HepG2 (cell line): Measurements from ENCODE around the gene ADAMTS16.

Experiments
- EP300 ChIP-seq, 3 experiments: sonication (generic) in 1 of 3; formaldehyde crosslinking in 1 of 3; IDR thresholded peaks; 2 replicates each; pipeline versions ENCODE4 v1.5.1 to v1.6.1; 2011 to 2020; ENCODE audit warnings: low read depth in 2 of 3, low read length in 2 of 3, borderline replicate concordance in 1 of 3, improper control_type of control experiment in 1 of 3, mild to moderate bottlenecking in 1 of 3, missing genetic modification reagents in 1 of 3, moderate library complexity in 1 of 3
- ETV6 ChIP-seq: sonication (generic); formaldehyde crosslinking; conservative IDR thresholded peaks from 2 replicates; pipeline ENCODE4 v1.4.0; 2020; ENCODE audit warnings: missing genetic modification reagents
- FOXJ3 ChIP-seq: sonication (generic); formaldehyde crosslinking; IDR thresholded peaks from 2 replicates; pipeline ENCODE4 v1.4.0; 2020; ENCODE audit warnings: missing genetic modification reagents, mild to moderate bottlenecking, borderline replicate concordance
- JUND ChIP-seq: sonication (generic); formaldehyde crosslinking; IDR thresholded peaks from 2 replicates; pipeline ENCODE4 v1.8.0; 2022; ENCODE audit warnings: mild to moderate bottlenecking, missing genetic modification reagents
- NCOA2 ChIP-seq: sonication (generic); formaldehyde crosslinking; IDR thresholded peaks from 2 replicates; pipeline ENCODE4 v1.8.0; 2022; ENCODE audit warnings: inconsistent platforms
- NR3C1 ChIP-seq: sonication (generic); formaldehyde crosslinking; IDR thresholded peaks from 2 replicates; pipeline ENCODE4 v1.4.0; 2020; ENCODE audit warnings: missing genetic modification reagents
- RAD51 ChIP-seq: fragments of 450-650 bp; IDR thresholded peaks from 2 replicates; pipeline ENCODE4 v1.6.1; 2016; ENCODE audit warnings: borderline replicate concordance
- ZBED4 ChIP-seq: sonication (generic); formaldehyde crosslinking; IDR thresholded peaks from 2 replicates; pipeline ENCODE4 v1.4.0; 2020; ENCODE audit warnings: missing genetic modification reagents, borderline replicate concordance
- TF ChIP-seq, protein P1 (sequence below): sonication (generic); formaldehyde crosslinking; IDR thresholded peaks from 2 replicates; pipeline ENCODE4 v1.5.0; 2020; ENCODE audit warnings: mild to moderate bottlenecking, missing genetic modification reagents, moderate library complexity

DNA sequence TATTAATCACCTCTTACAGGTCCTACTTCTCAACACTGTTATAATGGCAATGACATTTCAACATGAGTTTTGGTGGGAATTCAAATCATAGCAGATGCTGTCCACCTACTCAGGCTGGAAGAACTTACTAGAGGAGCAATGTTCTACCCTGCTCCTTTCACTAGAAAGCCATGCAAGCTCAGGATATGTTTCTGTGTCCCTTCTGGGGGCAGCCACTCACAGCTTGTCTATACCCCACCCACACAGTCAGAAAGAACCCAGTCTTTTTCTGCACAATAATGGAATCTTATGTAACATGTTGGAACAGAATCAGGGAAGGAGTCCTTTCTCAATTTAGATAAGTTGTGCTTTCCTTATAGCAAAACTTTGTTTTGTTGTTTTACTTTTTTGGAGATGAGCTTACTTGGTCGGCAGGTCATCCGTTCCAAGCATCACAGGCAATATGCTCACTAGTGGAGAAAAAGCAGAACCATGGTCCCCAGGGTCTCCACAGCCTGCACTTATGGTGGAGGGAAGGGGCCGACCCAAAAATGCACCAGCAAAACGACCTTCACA is 229.0 kb downstream of the ADAMTS16 start:
- no peak for TF ChIP-seq JUND (CRISPR knock-in tag)
- TF ChIP-seq ZBED4 (CRISPR knock-in tag): no peak
- no peak for TF ChIP-seq ETV6 (CRISPR knock-in tag)
- TF ChIP-seq NCOA2 (CRISPR knock-in tag): no peak
- TF ChIP-seq RAD51: no peak
- no peak for TF ChIP-seq FOXJ3 (CRISPR knock-in tag)
- TF ChIP-seq NR3C1 (CRISPR knock-in tag): no peak
- TF ChIP-seq EP300 (IDR thresholded peaks at IDR 0.05; ENCODE audit: low read depth in 2 of 2, low read length in 2 of 2): no peak
- TF ChIP-seq EP300 (CRISPR knock-in tag; IDR thresholded peaks at IDR 0.05; ENCODE audit: borderline replicate concordance): no peak
- TF ChIP-seq, protein P1, sequence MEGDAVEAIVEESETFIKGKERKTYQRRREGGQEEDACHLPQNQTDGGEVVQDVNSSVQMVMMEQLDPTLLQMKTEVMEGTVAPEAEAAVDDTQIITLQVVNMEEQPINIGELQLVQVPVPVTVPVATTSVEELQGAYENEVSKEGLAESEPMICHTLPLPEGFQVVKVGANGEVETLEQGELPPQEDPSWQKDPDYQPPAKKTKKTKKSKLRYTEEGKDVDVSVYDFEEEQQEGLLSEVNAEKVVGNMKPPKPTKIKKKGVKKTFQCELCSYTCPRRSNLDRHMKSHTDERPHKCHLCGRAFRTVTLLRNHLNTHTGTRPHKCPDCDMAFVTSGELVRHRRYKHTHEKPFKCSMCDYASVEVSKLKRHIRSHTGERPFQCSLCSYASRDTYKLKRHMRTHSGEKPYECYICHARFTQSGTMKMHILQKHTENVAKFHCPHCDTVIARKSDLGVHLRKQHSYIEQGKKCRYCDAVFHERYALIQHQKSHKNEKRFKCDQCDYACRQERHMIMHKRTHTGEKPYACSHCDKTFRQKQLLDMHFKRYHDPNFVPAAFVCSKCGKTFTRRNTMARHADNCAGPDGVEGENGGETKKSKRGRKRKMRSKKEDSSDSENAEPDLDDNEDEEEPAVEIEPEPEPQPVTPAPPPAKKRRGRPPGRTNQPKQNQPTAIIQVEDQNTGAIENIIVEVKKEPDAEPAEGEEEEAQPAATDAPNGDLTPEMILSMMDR (CRISPR knock-in tag): no peak
